H9 (cell line): ENCODE results near the gene DEPP1. TPM values are rescaled to one million over a fixed set of nuclear protein-coding genes. Genes with fewer than 3 reads are reported as not detected.
A peak's percentile ranks its signal among the peaks of the same experiment; 100 is the strongest.

Experiments
- DNase-seq: peaks from one replicate; pipeline ENCODE4 v3.0.0-alpha.2; 2017
- H2AFZ ChIP-seq: one replicate; pipeline ENCODE4 v1.6.1; 2013; ENCODE audit warnings: mild to moderate bottlenecking, low read length, control low read depth, moderate library complexity
- H2AK5ac ChIP-seq: 2 replicates; pipeline ENCODE4 v1.6.1; 2013; ENCODE audit warnings: low read length, control low read depth, mixed read lengths; ENCODE audit not compliant: insufficient read length
- H2BK120ac ChIP-seq: one replicate; pipeline ENCODE4 v1.6.1; 2013; ENCODE audit warnings: low read depth, mild to moderate bottlenecking, low read length, control low read depth, inconsistent platforms; ENCODE audit not compliant: poor library complexity, severe bottlenecking
- H2BK12ac ChIP-seq: 2 replicates; pipeline ENCODE4 v1.6.1; 2013; ENCODE audit warnings: low read length, control low read depth, mixed read lengths, low read depth; ENCODE audit not compliant: insufficient read length
- H2BK15ac ChIP-seq: 2 replicates; pipeline ENCODE4 v1.6.1; 2013; ENCODE audit warnings: low read depth, low read length, control low read depth
- H2BK20ac ChIP-seq: one replicate; pipeline ENCODE4 v1.6.1; 2013; ENCODE audit warnings: low read depth, mild to moderate bottlenecking, low read length, control low read depth, inconsistent platforms; ENCODE audit not compliant: poor library complexity, severe bottlenecking
- H2BK5ac ChIP-seq: 2 replicates; pipeline ENCODE4 v1.6.1; 2013; ENCODE audit warnings: low read length, control low read depth, mixed read lengths; ENCODE audit not compliant: insufficient read length
- H3K14ac ChIP-seq: 2 replicates; pipeline ENCODE4 v1.6.1; 2013; ENCODE audit warnings: low read length, control low read depth; ENCODE audit not compliant: insufficient read depth
- H3K18ac ChIP-seq: 2 replicates; pipeline ENCODE4 v1.6.1; 2013; ENCODE audit warnings: low read depth, mild to moderate bottlenecking, mixed read lengths, low read length, control low read depth; ENCODE audit not compliant: insufficient read length
- H3K23ac ChIP-seq: 2 replicates; pipeline ENCODE4 v1.6.1; 2013; ENCODE audit warnings: low read length, control low read depth, mixed read lengths, low read depth; ENCODE audit not compliant: insufficient read length
- H3K23me2 ChIP-seq: 2 replicates; pipeline ENCODE4 v1.6.1; 2013; ENCODE audit warnings: low read depth, mild to moderate bottlenecking, mixed read lengths, low read length, control low read depth; ENCODE audit not compliant: insufficient read length, poor library complexity, severe bottlenecking
- H3K27ac ChIP-seq: 2 replicates; pipeline ENCODE4 v1.5.1; 2013; ENCODE audit warnings: low read length, control low read depth, mixed read lengths, low read depth; ENCODE audit not compliant: insufficient read length
- H3K27me3 ChIP-seq: 2 replicates; pipeline ENCODE4 v1.6.1; 2013; ENCODE audit warnings: low read length, control low read depth, inconsistent platforms; ENCODE audit not compliant: insufficient read depth
- H3K4ac ChIP-seq: 2 replicates; pipeline ENCODE4 v1.6.1; 2013; ENCODE audit warnings: low read depth, mild to moderate bottlenecking, control low read depth, inconsistent platforms, low read length, moderate library complexity
- H3K4me1 ChIP-seq: 2 replicates; pipeline ENCODE4 v1.6.1; 2013; ENCODE audit warnings: low read length, control low read depth, inconsistent platforms; ENCODE audit not compliant: insufficient read depth
- H3K4me2 ChIP-seq: 2 replicates; pipeline ENCODE4 v1.6.1; 2013; ENCODE audit warnings: low read length, control low read depth, mixed read lengths; ENCODE audit not compliant: insufficient read length, insufficient read depth
- H3K56ac ChIP-seq: 2 replicates; pipeline ENCODE4 v1.6.1; 2013; ENCODE audit warnings: low read depth, mild to moderate bottlenecking, mixed read lengths, low read length, control low read depth; ENCODE audit not compliant: insufficient read length
- H3K79me1 ChIP-seq: 2 replicates; pipeline ENCODE4 v1.6.1; 2013; ENCODE audit warnings: low read depth, mild to moderate bottlenecking, moderate library complexity, low read length, control low read depth, inconsistent platforms; ENCODE audit not compliant: insufficient read depth, poor library complexity, severe bottlenecking
- H3K79me2 ChIP-seq: 2 replicates; pipeline ENCODE4 v1.6.1; 2013; ENCODE audit warnings: low read length, control low read depth, inconsistent platforms; ENCODE audit not compliant: insufficient read depth
- H3K9ac ChIP-seq: 2 replicates; pipeline ENCODE4 v1.6.1; 2013; ENCODE audit warnings: low read length, control low read depth, mixed read lengths; ENCODE audit not compliant: insufficient read length; ENCODE audit errors: extremely low read depth
- H3K9me3 ChIP-seq: one replicate; pipeline ENCODE4 v1.6.1; 2013; ENCODE audit warnings: low read depth, low read length, inconsistent platforms; ENCODE audit not compliant: control insufficient read depth
- H3T11ph ChIP-seq: one replicate; pipeline ENCODE4 v1.6.1; 2013; ENCODE audit warnings: mild to moderate bottlenecking, low read length, control low read depth, inconsistent platforms
- H4K20me1 ChIP-seq: one replicate; pipeline ENCODE4 v1.6.1; 2013; ENCODE audit not compliant: control insufficient read depth, insufficient read length, insufficient read depth
- H4K5ac ChIP-seq: 2 replicates; pipeline ENCODE4 v1.6.1; 2013; ENCODE audit warnings: low read depth, mild to moderate bottlenecking, mixed read lengths, low read length, control low read depth; ENCODE audit not compliant: insufficient read length
- H4K8ac ChIP-seq: replicated peaks from 2 replicates; pipeline ENCODE4 v1.6.1; 2013; ENCODE audit warnings: low read length, control low read depth, mixed read lengths, low read depth; ENCODE audit not compliant: insufficient read length
- H4K91ac ChIP-seq: 2 replicates; pipeline ENCODE4 v1.6.1; 2013; ENCODE audit warnings: low read depth, mild to moderate bottlenecking, moderate library complexity, mixed read lengths, low read length, control low read depth; ENCODE audit not compliant: insufficient read length
- H3K27ac Mint-ChIP-seq, 3 experiments: 2 replicates in 2 of 3; 3 replicates in 1 of 3; pipeline ENCODE4 v1.8.0; 2020 to 2021; ENCODE audit warnings: mixed read lengths in 3 of 3, mild to moderate bottlenecking in 1 of 3, moderate library complexity in 1 of 3
- H3K27me3 Mint-ChIP-seq: 2 replicates; pipeline ENCODE4 v1.8.0; 2021; ENCODE audit warnings: low read depth, mild to moderate bottlenecking, moderate library complexity, mixed read lengths
- H3K36me3 Mint-ChIP-seq, 3 experiments: 2 replicates in 2 of 3; 3 replicates in 1 of 3; pipeline ENCODE4 v1.8.0; 2020 to 2021; ENCODE audit warnings: low read depth in 3 of 3, mixed read lengths in 3 of 3; ENCODE audit not compliant: insufficient read depth in 1 of 3
- H3K4me1 Mint-ChIP-seq, 2 experiments: 2 replicates each; pipeline ENCODE4 v1.8.0; 2020; ENCODE audit warnings: mixed read lengths in 2 of 2
- H3K4me3 Mint-ChIP-seq, 2 experiments: 2 replicates in 1 of 2; 3 replicates in 1 of 2; pipeline ENCODE4 v1.8.0; 2020 to 2021; ENCODE audit warnings: mild to moderate bottlenecking in 2 of 2, mixed read lengths in 2 of 2, moderate library complexity in 1 of 2
- H3K9me3 Mint-ChIP-seq, 2 experiments: 2 replicates in 1 of 2; 3 replicates in 1 of 2; pipeline ENCODE4 v1.8.0; 2020; ENCODE audit warnings: mild to moderate bottlenecking in 2 of 2, mixed read lengths in 2 of 2, moderate library complexity in 1 of 2
- WGBS: extraction: QIAGEN DNeasy Blood & Tissue Kit; methylation state at CpG from one replicate; pipeline ENCODE4 v1.1.7; 2013; ENCODE audit warnings: missing lambda C conversion rate, low lambda C conversion rate, mixed read lengths; ENCODE audit not compliant: insufficient read length; ENCODE audit errors: extremely low coverage; 5-methylcytosine and 5-hydroxymethylcytosine counted together
- total RNA-seq: library from RNA; stranded (reverse); gene quantifications from 2 replicates; pipeline ENCODE4 v1.2.1, GENCODE V29; 2021
- TF ChIP-seq, protein P1 (sequence below): fragments of 200-600 bp; sonication (generic); conservative IDR thresholded peaks from 3 replicates; pipeline ENCODE4 v1.8.0; 2021; ENCODE audit warnings: antibody characterized with exemption, mild to moderate bottlenecking

Gene DEPP1
- total RNA-seq, 1 experiment from 2014 or later = 2.4 TPM

DNA sequence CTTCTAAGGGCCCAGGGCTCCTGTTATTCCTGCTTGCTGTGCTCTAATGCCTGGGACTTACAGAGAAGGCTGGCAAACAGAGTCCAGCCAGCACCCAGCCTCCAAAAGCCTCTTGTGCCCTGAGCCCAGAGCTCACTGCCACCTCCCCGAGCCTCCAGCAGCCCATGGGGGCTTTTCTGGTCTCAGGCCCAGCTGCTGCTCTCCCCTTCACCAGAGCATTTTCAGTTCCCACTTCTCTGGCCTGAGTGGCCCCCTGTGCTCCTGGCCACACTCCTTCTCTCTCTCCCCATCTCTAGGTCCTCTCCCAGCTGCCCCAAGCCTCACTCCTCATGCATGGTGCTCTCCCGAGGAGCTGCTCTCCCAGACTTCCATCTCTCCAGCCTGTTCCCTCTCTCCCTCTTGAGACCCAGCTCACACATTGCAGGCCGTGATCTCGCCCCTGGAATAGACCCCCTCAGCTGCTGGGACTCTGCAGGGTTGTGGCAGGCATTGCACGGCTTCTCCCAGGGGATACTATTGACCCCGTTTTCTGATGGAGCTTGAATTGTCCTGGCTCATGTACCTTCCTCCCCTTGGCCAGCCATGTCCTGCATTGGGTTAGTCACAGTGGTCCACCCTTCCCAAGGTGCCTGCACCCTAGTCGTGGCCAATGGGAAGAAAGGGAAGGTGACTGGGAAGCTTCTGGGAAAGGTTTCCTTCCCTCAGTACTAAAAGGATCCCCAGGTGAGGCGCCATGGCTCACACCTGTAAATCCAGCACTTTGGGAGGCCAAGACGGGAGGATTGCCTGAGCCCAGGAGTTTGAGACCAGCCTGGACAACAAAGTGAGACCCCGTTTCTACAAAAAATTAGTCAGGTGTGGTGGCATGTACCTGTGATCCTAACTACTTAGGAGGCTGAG lies 28.0 kb downstream of the DEPP1 start:
- H4K5ac ChIP-seq = no peak overlapping the region
- H2BK120ac ChIP-seq = no peak overlapping the region
- H4K20me1 ChIP-seq = no peaks in the 10 kb centered on the region
- H3K14ac ChIP-seq = no peak overlapping the region
- Mint-ChIP-seq H3K27me3 (no peaks in the 10 kb centered on the region; the same call in 1 of the 2 replicates), H3K4me1 (peaks cover 29 to 30% of the 10 kb centered on the region in 2 experiments), H3K4me3 (no peak overlapping the region), H3K27ac (peak overlapping the region in 2 of 3 experiments; percentile 25 to 85; a peak in 3 of 7 replicates), H3K36me3 (peaks cover 0 to 13% (median 2%) of the 10 kb centered on the region in 3 experiments; a peak in 3 of 7 replicates), H3K9me3 (peaks cover 2 to 5% of the 10 kb centered on the region in 2 experiments; a peak in 3 of 5 replicates)
- no CpG with 5 or more reads among the region's 10 CpGs for WGBS
- no peak overlapping the region for H3K4me2 ChIP-seq
- H3K79me2 ChIP-seq = no peaks in the 10 kb centered on the region
- H2BK12ac ChIP-seq = no peak overlapping the region
- H4K91ac ChIP-seq = no peak overlapping the region
- H3K27me3 ChIP-seq = no peaks in the 10 kb centered on the region
- H2AFZ ChIP-seq = no peak overlapping the region
- H3K4me1 ChIP-seq = peaks cover 7% of the 10 kb centered on the region
- no peak overlapping the region for H4K8ac ChIP-seq
- H3K27ac ChIP-seq = no peak overlapping the region
- peak; percentile 20 for DNase-seq
- H2BK15ac ChIP-seq = no peak overlapping the region
- H2BK5ac ChIP-seq = no peak overlapping the region
- no peak overlapping the region for H3T11ph ChIP-seq
- H3K4ac ChIP-seq = no peak overlapping the region
- H3K9me3 ChIP-seq = peaks cover 3% of the 10 kb centered on the region
- H2AK5ac ChIP-seq = no peak overlapping the region
- H3K18ac ChIP-seq = no peak overlapping the region
- TF ChIP-seq, protein P1, sequence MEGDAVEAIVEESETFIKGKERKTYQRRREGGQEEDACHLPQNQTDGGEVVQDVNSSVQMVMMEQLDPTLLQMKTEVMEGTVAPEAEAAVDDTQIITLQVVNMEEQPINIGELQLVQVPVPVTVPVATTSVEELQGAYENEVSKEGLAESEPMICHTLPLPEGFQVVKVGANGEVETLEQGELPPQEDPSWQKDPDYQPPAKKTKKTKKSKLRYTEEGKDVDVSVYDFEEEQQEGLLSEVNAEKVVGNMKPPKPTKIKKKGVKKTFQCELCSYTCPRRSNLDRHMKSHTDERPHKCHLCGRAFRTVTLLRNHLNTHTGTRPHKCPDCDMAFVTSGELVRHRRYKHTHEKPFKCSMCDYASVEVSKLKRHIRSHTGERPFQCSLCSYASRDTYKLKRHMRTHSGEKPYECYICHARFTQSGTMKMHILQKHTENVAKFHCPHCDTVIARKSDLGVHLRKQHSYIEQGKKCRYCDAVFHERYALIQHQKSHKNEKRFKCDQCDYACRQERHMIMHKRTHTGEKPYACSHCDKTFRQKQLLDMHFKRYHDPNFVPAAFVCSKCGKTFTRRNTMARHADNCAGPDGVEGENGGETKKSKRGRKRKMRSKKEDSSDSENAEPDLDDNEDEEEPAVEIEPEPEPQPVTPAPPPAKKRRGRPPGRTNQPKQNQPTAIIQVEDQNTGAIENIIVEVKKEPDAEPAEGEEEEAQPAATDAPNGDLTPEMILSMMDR = no peak
- H3K23me2 ChIP-seq = no peaks in the 10 kb centered on the region
- no peak overlapping the region for H3K56ac ChIP-seq
- H3K23ac ChIP-seq = no peak overlapping the region
- no peak overlapping the region for H3K9ac ChIP-seq
- no peaks in the 10 kb centered on the region for H3K79me1 ChIP-seq
- no peak overlapping the region for H2BK20ac ChIP-seq
